ENCODE data around the gene RCAN3.

DNA sequence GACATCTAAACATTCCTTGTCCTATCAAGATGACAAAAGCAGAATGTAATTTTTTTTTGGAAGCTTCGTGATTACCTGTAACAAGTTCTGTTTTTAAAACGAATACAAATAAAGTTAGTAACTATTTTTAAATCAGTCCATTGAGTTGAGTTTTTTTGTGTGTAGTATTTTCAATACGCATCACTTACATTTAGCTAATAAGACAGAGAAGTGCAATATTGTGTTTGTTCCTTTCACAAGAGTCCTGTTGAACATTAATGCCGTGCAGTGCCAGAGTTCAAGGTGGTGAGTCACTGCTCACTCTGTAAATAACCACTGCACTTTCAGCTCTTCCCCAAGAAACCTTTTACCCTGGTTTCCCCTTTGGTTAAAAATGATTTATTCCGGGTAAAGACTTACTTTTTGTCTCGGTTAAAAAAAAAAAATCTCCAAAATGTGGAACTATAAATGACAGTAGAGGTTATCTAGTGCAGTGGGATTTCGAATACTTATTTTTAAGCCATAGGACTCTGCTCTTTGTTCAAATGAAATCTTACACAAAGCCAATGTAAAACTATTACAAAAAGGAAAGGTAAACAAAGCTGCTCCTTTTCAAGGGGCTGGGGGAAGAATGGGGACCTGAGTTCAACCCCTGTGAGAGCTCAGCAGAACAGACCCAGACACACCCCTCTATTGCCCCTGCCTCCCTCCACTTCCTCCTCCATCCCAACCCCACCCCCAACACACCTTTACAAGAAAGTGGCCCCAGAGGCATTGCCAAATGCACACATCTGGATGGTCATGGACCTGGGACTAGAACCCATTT is 38.5 kb downstream of the RCAN3 start:
- no peak for TF ChIP-seq POLR2A (IDR thresholded peaks at IDR 0.05; ENCODE audit: low read depth, low read length)
- TF ChIP-seq TAF1 (IDR thresholded peaks at IDR 0.05; ENCODE audit: borderline replicate concordance, low read depth, low read length) = no peak

All from GM12892 (cell line).